OCI-LY7 (cell line): Measurements from ENCODE around the gene TRAF4. TPM values are rescaled to one million over a fixed set of nuclear protein-coding genes. Genes with fewer than 3 reads are reported as not detected.

Experiments used
- BruUV-seq: library from RNA; stranded (reverse); fragments of 400-500 nt; replicated peaks from 2 replicates; lab custom pipeline; 2021; lab: Mats Ljungman, UMichigan
- CTCF ChIA-PET: fragments of 300-600 bp; sonication (Branson Sonifier 250); formaldehyde crosslinking; loops from one replicate; lab custom pipeline; 2022; ENCODE audit warnings: antibody characterized with exemption; ENCODE audit not compliant: unreplicated experiment; lab: Charles Lee
- POLR2A ChIA-PET: fragments of 300-600 bp; sonication (Branson Sonifier 250); formaldehyde crosslinking; loops from one replicate; lab custom pipeline; 2022; ENCODE audit warnings: antibody characterized with exemption; lab: Charles Lee
- DNase-seq: peaks from one replicate; pipeline ENCODE4 v3.0.0-alpha.2; 2015; ENCODE audit warnings: low spot score
- H2AFZ ChIP-seq: fragments of 200-600 bp; sonication (generic), shearing (Covaris generic); 2 replicates; pipeline ENCODE4 v1.6.1; 2014; ENCODE audit warnings: mild to moderate bottlenecking, antibody characterized with exemption, low read length, moderate library complexity
- H3K27ac ChIP-seq: fragments of 200-600 bp; sonication (generic); 2 replicates; pipeline ENCODE4 v1.5.1; 2014; ENCODE audit warnings: mixed run types, low read depth, mild to moderate bottlenecking, moderate library complexity, low read length, inconsistent platforms; ENCODE audit not compliant: poor library complexity, severe bottlenecking
- H3K36me3 ChIP-seq: fragments of 200-600 bp; sonication (generic); 2 replicates; pipeline ENCODE4 v1.6.1; 2014; ENCODE audit warnings: mild to moderate bottlenecking, antibody characterized with exemption, low read length, moderate library complexity, mixed read lengths; ENCODE audit not compliant: insufficient read depth
- H3K4me1 ChIP-seq: fragments of 200-600 bp; sonication (generic); 2 replicates; pipeline ENCODE4 v1.5.1; 2014; ENCODE audit warnings: mild to moderate bottlenecking, low read length; ENCODE audit not compliant: insufficient read depth, poor library complexity, severe bottlenecking
- H3K4me2 ChIP-seq: fragments of 200-600 bp; sonication (generic); 2 replicates; pipeline ENCODE4 v1.6.1; 2014; ENCODE audit warnings: mild to moderate bottlenecking, low read length
- H3K4me3 ChIP-seq: fragments of 200-600 bp; sonication (generic); 2 replicates; pipeline ENCODE4 v1.5.1; 2014; ENCODE audit warnings: mild to moderate bottlenecking, low read depth, low read length; ENCODE audit not compliant: poor library complexity, severe bottlenecking
- H3K79me2 ChIP-seq: fragments of 200-600 bp; sonication (generic); 2 replicates; pipeline ENCODE4 v1.6.1; 2016; ENCODE audit warnings: low read depth, mild to moderate bottlenecking, low read length, moderate library complexity, mixed read lengths; ENCODE audit not compliant: insufficient read depth
- H3K9me2 ChIP-seq: fragments of 200-600 bp; sonication (generic); 2 replicates; pipeline ENCODE4 v1.6.1; 2016; ENCODE audit warnings: mild to moderate bottlenecking, low read length, mixed read lengths; ENCODE audit not compliant: insufficient read depth
- H3K9me3 ChIP-seq: fragments of 200-600 bp; sonication (generic); 2 replicates; pipeline ENCODE4 v1.6.1; 2014; ENCODE audit warnings: mild to moderate bottlenecking, mixed run types, low read length, mixed read lengths
- H4K20me1 ChIP-seq: fragments of 200-600 bp; sonication (generic); 2 replicates; pipeline ENCODE4 v1.6.1; 2014; ENCODE audit warnings: mild to moderate bottlenecking, antibody characterized with exemption, low read length, moderate library complexity, mixed read lengths; ENCODE audit not compliant: insufficient read depth
- EZH2phosphoT487 ChIP-seq: fragments of 200-600 bp; sonication (generic); IDR thresholded peaks from 2 replicates; pipeline ENCODE4 v1.6.1; 2018; ENCODE audit warnings: low read depth, borderline replicate concordance, mild to moderate bottlenecking, mixed run types, antibody characterized with exemption, low read length, moderate library complexity, mixed read lengths
- intact Hi-C: fragments of 100-400 bp; cut with micrococcal nuclease; formaldehyde crosslinking; loops from one replicate; pipeline ENCODE4 v1.10.0; 2022; ENCODE audit not compliant: unreplicated experiment
- total RNA-seq, 2 experiments: library from RNA; depleted of rRNA in 1 of 2; stranded (reverse); fragments of >200 nt in 1 of 2; shearing (Covaris generic) in 1 of 2; gene quantifications; 2 replicates each; pipeline ENCODE4 v1.2.3, GENCODE V29; 2014 to 2022
- TF ChIP-seq, protein P1 (sequence below): fragments of 200-600 bp; sonication (generic); conservative IDR thresholded peaks from 2 replicates; pipeline ENCODE4 v1.5.1; 2014; ENCODE audit warnings: mild to moderate bottlenecking, antibody characterized with exemption, low read length, moderate library complexity, mixed read lengths

The TRAF4 gene
- total RNA-seq, 2 experiments from 2014 or later: 105 to 123 TPM

- peak; percentile 27 for DNase-seq
- no peaks in the 10 kb centered on the region for H3K9me3 ChIP-seq
- intact Hi-C loops: no loop called here
- no peaks in the 10 kb centered on the region for H4K20me1 ChIP-seq
- H3K27ac ChIP-seq: no peak overlapping the region
- peaks cover 27% of the 10 kb centered on the region for H3K4me1 ChIP-seq
- H2AFZ ChIP-seq: peak overlapping the region; percentile 75; the same call in 1 of the 2 replicates
- no peaks in the 10 kb centered on the region for H3K79me2 ChIP-seq
- ChIA-PET CTCF (no interaction called here), POLR2A (interaction anchor here (0.7 to 1.4 kb wide), 5 partner anchors 15 to 141 kb away, joined by 3 to 11 read pairs (median 3); partner anchors contain the start of genes PIGS, SDF2 and SUPT6H)
- no TSS peak for BruUV-seq
- H3K4me3 ChIP-seq: peak overlapping the region; percentile 68
- no peaks in the 10 kb centered on the region for H3K9me2 ChIP-seq
- H3K4me2 ChIP-seq: peak overlapping the region; percentile 79
- no peaks in the 10 kb centered on the region for H3K36me3 ChIP-seq
- TF ChIP-seq, protein P1, sequence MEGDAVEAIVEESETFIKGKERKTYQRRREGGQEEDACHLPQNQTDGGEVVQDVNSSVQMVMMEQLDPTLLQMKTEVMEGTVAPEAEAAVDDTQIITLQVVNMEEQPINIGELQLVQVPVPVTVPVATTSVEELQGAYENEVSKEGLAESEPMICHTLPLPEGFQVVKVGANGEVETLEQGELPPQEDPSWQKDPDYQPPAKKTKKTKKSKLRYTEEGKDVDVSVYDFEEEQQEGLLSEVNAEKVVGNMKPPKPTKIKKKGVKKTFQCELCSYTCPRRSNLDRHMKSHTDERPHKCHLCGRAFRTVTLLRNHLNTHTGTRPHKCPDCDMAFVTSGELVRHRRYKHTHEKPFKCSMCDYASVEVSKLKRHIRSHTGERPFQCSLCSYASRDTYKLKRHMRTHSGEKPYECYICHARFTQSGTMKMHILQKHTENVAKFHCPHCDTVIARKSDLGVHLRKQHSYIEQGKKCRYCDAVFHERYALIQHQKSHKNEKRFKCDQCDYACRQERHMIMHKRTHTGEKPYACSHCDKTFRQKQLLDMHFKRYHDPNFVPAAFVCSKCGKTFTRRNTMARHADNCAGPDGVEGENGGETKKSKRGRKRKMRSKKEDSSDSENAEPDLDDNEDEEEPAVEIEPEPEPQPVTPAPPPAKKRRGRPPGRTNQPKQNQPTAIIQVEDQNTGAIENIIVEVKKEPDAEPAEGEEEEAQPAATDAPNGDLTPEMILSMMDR: peak; percentile 31; the same call in 1 of the 2 replicates
- no peak for TF ChIP-seq EZH2phosphoT487
Observed at GRCh38 chr17:28712032-28712704, 31.6 kb upstream of the TRAF4 start.

DNA sequence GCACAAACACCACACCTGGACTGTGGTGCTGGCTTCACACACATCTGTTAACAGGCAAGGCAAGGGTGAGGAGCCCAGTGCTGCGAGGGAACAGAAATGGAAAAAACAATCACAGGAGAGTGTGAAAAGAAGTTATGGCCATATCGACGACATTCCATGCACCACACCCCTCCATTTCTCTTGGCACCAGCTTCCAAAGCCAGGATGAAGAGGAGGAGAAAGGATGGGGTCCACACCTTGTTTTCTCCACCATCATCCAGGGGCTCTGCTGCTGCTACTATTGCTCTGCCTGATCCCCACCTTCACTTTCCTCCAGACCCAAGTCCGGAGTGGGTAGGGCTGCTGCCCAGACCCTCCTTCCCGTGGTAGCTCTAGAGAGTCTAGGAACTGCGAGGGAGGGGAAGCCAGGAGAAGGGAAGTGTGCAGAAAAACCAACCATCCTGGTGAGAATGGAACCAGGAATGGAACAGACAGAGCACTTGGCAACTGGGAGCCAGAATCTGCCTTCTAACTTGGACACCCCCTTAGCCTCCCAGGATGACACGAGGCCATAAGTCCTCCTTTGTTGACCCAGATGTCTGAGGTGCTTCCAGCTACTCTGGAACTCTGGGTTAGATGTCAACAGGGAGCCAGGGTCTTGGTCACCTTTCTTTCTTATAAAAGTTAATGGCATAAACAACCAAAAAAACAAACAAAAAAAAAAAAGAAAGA lies 31.0 kb upstream of the TRAF4 start:
- intact Hi-C loops: no loop called here

More for the DNA sequence above, 31.0 kb upstream of the TRAF4 start:
- Histone ChIP-seq H3K4me1 (peaks cover 27% of the 10 kb centered on the region), H2AFZ (no peak overlapping the region), H3K36me3 (no peaks in the 10 kb centered on the region), H3K79me2 (no peaks in the 10 kb centered on the region), H3K4me2 (no peak overlapping the region; the same call in 1 of the 2 replicates), H3K27ac (no peak overlapping the region), H3K9me2 (no peaks in the 10 kb centered on the region), H4K20me1 (no peaks in the 10 kb centered on the region), H3K9me3 (no peaks in the 10 kb centered on the region), H3K4me3 (no peak overlapping the region)
- CTCF ChIA-PET: no interaction called here
- POLR2A ChIA-PET: interaction anchor here (0.9 kb wide), 1 partner anchor 15 kb away, joined by 3 read pairs; no protein-coding TSS in a partner anchor
- no TSS peak for BruUV-seq
- no peak for DNase-seq
- TF ChIP-seq, protein P1: no peak
- no peak for TF ChIP-seq EZH2phosphoT487
